Suprapubic skin (tissue), 4 donors: ENCODE data around the gene RNF112.

ENCODE experiments used
- EP300 ChIP-seq: sonication (generic); formaldehyde crosslinking; IDR thresholded peaks from one replicate; pipeline ENCODE4 v1.6.1; 2017; ENCODE audit warnings: antibody characterized with exemption
- POLR2AphosphoS5 ChIP-seq, 3 donors: sonication (generic); formaldehyde crosslinking; IDR thresholded peaks; one replicate each; pipeline ENCODE4 v1.6.1; 2017; ENCODE audit warnings: antibody characterized with exemption in 3 of 3

DNA sequence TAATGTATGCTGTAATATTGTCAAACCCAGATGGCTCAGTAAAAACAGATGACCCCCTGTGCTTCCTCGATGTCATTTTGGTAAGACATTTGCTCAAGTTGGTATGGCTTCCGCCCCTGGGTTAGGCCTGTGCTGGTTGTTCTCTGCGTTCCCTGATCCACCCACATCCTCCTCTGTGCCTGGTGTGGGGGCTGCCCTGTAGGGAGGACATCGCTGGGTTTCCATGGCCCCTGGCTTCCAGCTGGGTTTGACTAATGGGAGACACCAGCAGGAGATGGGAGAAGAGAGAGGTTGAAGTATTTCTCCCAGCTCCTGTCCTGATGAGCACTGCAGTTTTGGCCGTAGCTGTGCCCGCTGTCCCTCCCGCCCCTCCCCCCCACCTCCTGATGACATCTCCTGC, 19.6 kb upstream of the RNF112 start:
- TF ChIP-seq POLR2AphosphoS5 (IDR thresholded peaks at IDR 0.05), result no peak
- no peak for TF ChIP-seq EP300
